Measurements from ENCODE around the gene WARS2. TPM values are rescaled to one million over a fixed set of nuclear protein-coding genes. Genes with fewer than 3 reads are reported as not detected.

Gene WARS2
- total RNA-seq, 1 experiment from 2014 or later, result 27.7 TPM

DNA sequence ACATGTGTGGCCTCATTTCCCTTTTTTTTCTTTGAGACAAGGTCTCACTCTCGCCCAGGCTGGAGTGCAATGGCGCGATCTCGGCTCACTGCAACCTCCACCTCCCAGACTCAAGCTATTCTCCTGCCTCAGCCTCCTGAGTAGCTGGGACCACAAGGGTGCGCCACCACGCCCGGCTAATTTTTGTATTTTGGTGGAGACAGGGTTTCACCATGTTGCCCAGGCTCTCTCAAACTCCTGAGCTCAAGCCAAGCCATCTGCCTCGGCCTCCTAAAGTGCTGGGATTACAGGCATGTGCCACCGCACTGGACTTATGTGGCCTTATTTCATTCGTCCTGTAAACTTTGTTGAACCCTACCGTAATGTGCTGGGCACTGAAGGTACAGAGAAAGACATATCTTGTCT, 569 bp upstream of the WARS2 start:
- BruUV-seq (replicated peaks), result no TSS peak
- Mint-ChIP-seq H3K27ac (ENCODE audit: low read depth, unreplicated experiment) (no peak overlapping the region), H3K4me1 (ENCODE audit: insufficient read depth, unreplicated experiment) (peaks cover 25% of the 10 kb centered on the region), H3K27me3 (ENCODE audit: insufficient read depth, unreplicated experiment) (no peaks in the 10 kb centered on the region), H3K4me3 (ENCODE audit: unreplicated experiment) (no peak overlapping the region), H3K9me3 (ENCODE audit: unreplicated experiment) (no peaks in the 10 kb centered on the region), H3K36me3 (ENCODE audit: insufficient read depth, unreplicated experiment) (peaks cover 22% of the 10 kb centered on the region)
- TF ChIP-seq, protein P1, sequence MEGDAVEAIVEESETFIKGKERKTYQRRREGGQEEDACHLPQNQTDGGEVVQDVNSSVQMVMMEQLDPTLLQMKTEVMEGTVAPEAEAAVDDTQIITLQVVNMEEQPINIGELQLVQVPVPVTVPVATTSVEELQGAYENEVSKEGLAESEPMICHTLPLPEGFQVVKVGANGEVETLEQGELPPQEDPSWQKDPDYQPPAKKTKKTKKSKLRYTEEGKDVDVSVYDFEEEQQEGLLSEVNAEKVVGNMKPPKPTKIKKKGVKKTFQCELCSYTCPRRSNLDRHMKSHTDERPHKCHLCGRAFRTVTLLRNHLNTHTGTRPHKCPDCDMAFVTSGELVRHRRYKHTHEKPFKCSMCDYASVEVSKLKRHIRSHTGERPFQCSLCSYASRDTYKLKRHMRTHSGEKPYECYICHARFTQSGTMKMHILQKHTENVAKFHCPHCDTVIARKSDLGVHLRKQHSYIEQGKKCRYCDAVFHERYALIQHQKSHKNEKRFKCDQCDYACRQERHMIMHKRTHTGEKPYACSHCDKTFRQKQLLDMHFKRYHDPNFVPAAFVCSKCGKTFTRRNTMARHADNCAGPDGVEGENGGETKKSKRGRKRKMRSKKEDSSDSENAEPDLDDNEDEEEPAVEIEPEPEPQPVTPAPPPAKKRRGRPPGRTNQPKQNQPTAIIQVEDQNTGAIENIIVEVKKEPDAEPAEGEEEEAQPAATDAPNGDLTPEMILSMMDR (IDR thresholded peaks at IDR 0.05; ENCODE audit: unreplicated experiment), result no peak
- CTCF ChIA-PET, result interaction anchor here (0.6 to 1.4 kb wide), 11 partner anchors 9 to 998 kb away, joined by 3 to 6 read pairs (median 3); no protein-coding TSS in a partner anchor
- POLR2A ChIA-PET, result interaction anchor here (0.5 to 1.9 kb wide), 21 partner anchors 13 to 938 kb away, joined by 3 to 10 read pairs (median 3); no protein-coding TSS in a partner anchor
- DNase-seq (ENCODE audit: unreplicated experiment), result peak; percentile 47
- intact Hi-C loops (cut with micrococcal nuclease), result loop anchor here (5.0 kb wide), 1 partner anchor 126 kb away; no protein-coding TSS in a partner anchor

DNA sequence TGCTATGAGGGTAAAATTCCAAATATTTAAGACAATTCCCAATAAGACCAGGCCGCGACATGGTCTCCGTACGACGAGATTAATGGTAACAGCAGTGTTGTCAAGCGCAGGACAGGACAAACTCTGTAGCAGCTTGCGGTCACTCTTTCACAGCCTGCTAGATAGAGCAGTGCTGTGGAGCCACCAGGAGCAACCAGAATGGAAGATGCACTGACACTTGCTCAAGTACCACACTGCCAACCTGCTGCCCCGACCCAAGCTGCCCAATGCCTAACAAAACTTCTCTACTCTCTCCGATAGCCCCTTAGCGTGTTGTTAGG, 636 bp downstream of the WARS2 start:
- intact Hi-C loops (cut with micrococcal nuclease), result loop anchor here (1.0 to 5.0 kb wide), 6 partner anchors 99 to 986 kb away; no protein-coding TSS in a partner anchor
- ChIA-PET CTCF (interaction anchor here (0.6 to 1.4 kb wide), 4 partner anchors 8 to 998 kb away, joined by 3 read pairs; no protein-coding TSS in a partner anchor), POLR2A (interaction anchor here (0.6 to 1.9 kb wide), 18 partner anchors 14 to 936 kb away, joined by 3 to 10 read pairs (median 3); no protein-coding TSS in a partner anchor)
- Mint-ChIP-seq H3K27me3 (ENCODE audit: insufficient read depth, unreplicated experiment) (no peaks in the 10 kb centered on the region), H3K27ac (ENCODE audit: low read depth, unreplicated experiment) (no peak overlapping the region), H3K4me3 (ENCODE audit: unreplicated experiment) (no peak overlapping the region), H3K9me3 (ENCODE audit: unreplicated experiment) (no peaks in the 10 kb centered on the region), H3K36me3 (ENCODE audit: insufficient read depth, unreplicated experiment) (peaks cover 14% of the 10 kb centered on the region), H3K4me1 (ENCODE audit: insufficient read depth, unreplicated experiment) (peaks cover 33% of the 10 kb centered on the region)
- no TSS peak for BruUV-seq (replicated peaks)
- no peak for DNase-seq (ENCODE audit: unreplicated experiment)
- TF ChIP-seq, protein P1 (IDR thresholded peaks at IDR 0.05; ENCODE audit: unreplicated experiment), result no peak

DNA sequence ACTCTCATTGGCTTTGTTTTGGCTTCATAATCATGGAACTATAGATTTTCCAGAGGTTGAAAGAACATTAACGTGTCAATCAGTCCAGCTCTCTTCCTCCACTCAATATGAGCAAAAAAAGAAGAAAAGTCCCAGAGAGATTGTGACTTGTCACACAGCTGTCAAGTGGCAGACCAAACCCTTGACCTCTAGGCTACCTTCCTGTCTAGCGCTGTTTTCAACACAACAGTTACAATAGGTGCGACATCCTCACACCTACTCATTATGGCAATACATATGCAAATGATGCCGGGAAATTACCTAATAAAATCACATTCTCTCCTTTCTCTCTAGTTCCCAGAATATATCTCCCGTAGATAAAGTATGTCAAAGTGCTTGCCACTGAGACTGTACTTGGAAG, 1.1 kb downstream of the WARS2 start:
- no peak overlapping the region for H3K27ac Mint-ChIP-seq (ENCODE audit: low read depth, unreplicated experiment)
- no peaks in the 10 kb centered on the region for H3K9me3 Mint-ChIP-seq (ENCODE audit: unreplicated experiment)
- TF ChIP-seq, protein P1 (IDR thresholded peaks at IDR 0.05; ENCODE audit: unreplicated experiment), result no peak
- BruUV-seq (replicated peaks), result no TSS peak
- H3K4me1 Mint-ChIP-seq (ENCODE audit: insufficient read depth, unreplicated experiment), result peaks cover 37% of the 10 kb centered on the region
- POLR2A ChIA-PET, result interaction anchor here (0.8 to 1.9 kb wide), 6 partner anchors 41 to 112 kb away, joined by 3 to 10 read pairs (median 3); no protein-coding TSS in a partner anchor
- intact Hi-C loops (cut with micrococcal nuclease), result no loop called here
- H3K4me3 Mint-ChIP-seq (ENCODE audit: unreplicated experiment), result no peak overlapping the region
- peaks cover 10% of the 10 kb centered on the region for H3K36me3 Mint-ChIP-seq (ENCODE audit: insufficient read depth, unreplicated experiment)
- CTCF ChIA-PET, result interaction anchor here (0.7 to 1.1 kb wide), 2 partner anchors 21 to 108 kb away, joined by 3 read pairs; no protein-coding TSS in a partner anchor
- H3K27me3 Mint-ChIP-seq (ENCODE audit: insufficient read depth, unreplicated experiment), result no peaks in the 10 kb centered on the region
- DNase-seq (ENCODE audit: unreplicated experiment), result no peak

DNA sequence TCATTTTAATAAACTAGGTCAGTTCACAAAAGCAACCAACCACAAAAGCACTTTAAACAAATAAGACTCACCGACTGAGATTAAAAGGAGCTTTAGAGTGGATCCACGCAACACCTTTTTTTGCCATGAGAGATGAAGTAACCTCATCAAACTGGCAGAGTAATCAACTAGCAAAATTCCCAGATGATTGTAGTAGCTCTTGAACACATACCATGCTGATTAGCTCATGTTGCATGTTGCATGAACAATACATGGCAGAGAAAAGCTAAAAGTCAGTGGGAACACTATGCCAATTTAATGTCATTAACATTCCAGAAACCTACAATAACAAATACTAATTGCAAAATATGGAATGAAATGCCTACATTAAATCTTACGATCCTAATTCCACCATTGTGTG, 4.1 kb downstream of the WARS2 start:
- ChIA-PET POLR2A (interaction anchor here (0.7 to 1.9 kb wide), 8 partner anchors 8 to 982 kb away, joined by 3 to 8 read pairs (median 4); no protein-coding TSS in a partner anchor), CTCF (interaction anchor here (0.6 to 1.1 kb wide), 5 partner anchors 32 to 1059 kb away, joined by 3 read pairs; no protein-coding TSS in a partner anchor)
- intact Hi-C loops (cut with micrococcal nuclease), result no loop called here
- Mint-ChIP-seq H3K27me3 (ENCODE audit: insufficient read depth, unreplicated experiment) (no peaks in the 10 kb centered on the region), H3K9me3 (ENCODE audit: unreplicated experiment) (no peaks in the 10 kb centered on the region), H3K36me3 (ENCODE audit: insufficient read depth, unreplicated experiment) (peaks cover 5% of the 10 kb centered on the region), H3K27ac (ENCODE audit: low read depth, unreplicated experiment) (peak overlapping the region; percentile 83), H3K4me1 (ENCODE audit: insufficient read depth, unreplicated experiment) (peaks cover 32% of the 10 kb centered on the region), H3K4me3 (ENCODE audit: unreplicated experiment) (peak overlapping the region; percentile 22)
- DNase-seq (ENCODE audit: unreplicated experiment), result peak; percentile 35
- BruUV-seq (replicated peaks), result no TSS peak
- TF ChIP-seq, protein P1 (IDR thresholded peaks at IDR 0.05; ENCODE audit: unreplicated experiment), result no peak
